ENCODE measurements around the gene TMBIM6.

DNA sequence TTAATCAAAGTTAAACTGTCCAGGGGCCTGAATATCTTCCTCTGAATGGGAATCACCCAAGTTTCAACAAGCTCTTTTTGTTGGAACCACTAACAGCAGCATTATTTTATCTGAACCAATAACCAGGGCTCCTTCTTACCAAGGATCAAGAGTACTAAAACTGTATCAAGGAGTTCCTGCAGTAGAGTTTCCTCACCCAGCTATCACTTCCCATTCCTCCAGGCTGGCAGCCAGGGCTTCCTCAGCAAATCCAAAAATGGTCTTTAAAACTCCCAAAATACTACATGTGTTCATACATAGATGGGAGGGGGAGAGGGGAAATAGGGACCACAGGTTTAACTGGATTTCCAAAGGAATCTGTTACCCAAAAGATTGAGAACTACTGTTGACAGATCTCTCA, 44.6 kb upstream of the TMBIM6 start:
- TF ChIP-seq, protein P1, sequence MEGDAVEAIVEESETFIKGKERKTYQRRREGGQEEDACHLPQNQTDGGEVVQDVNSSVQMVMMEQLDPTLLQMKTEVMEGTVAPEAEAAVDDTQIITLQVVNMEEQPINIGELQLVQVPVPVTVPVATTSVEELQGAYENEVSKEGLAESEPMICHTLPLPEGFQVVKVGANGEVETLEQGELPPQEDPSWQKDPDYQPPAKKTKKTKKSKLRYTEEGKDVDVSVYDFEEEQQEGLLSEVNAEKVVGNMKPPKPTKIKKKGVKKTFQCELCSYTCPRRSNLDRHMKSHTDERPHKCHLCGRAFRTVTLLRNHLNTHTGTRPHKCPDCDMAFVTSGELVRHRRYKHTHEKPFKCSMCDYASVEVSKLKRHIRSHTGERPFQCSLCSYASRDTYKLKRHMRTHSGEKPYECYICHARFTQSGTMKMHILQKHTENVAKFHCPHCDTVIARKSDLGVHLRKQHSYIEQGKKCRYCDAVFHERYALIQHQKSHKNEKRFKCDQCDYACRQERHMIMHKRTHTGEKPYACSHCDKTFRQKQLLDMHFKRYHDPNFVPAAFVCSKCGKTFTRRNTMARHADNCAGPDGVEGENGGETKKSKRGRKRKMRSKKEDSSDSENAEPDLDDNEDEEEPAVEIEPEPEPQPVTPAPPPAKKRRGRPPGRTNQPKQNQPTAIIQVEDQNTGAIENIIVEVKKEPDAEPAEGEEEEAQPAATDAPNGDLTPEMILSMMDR (IDR thresholded peaks at IDR 0.05 in 8 of 11, conservative IDR thresholded peaks at IDR 0.05 in 3 of 11) = no peak
- TF ChIP-seq POLR2A (IDR thresholded peaks at IDR 0.05) = no peak
